ENCODE results near the gene TBC1D5.

- TF ChIP-seq ATF3 (CRISPR knock-in tag; conservative IDR thresholded peaks at IDR 0.05) (no peak), CTCF (IDR thresholded peaks at IDR 0.05) (no peak), IRF2 (CRISPR knock-in tag; IDR thresholded peaks at IDR 0.05; ENCODE audit: borderline replicate concordance, low read depth) (no peak), FOXK1 (CRISPR knock-in tag; IDR thresholded peaks at IDR 0.05) (no peak), USF2 (CRISPR knock-in tag; IDR thresholded peaks at IDR 0.05) (no peak), ATF6 (CRISPR knock-in tag; IDR thresholded peaks at IDR 0.05) (no peak), ZBTB21 (CRISPR knock-in tag; IDR thresholded peaks at IDR 0.05; ENCODE audit: borderline replicate concordance) (no peak), TEAD1 (CRISPR knock-in tag; IDR thresholded peaks at IDR 0.05) (no peak), RELA (CRISPR knock-in tag; IDR thresholded peaks at IDR 0.05; ENCODE audit: borderline replicate concordance) (no peak), E2F4 (CRISPR knock-in tag; IDR thresholded peaks at IDR 0.05; ENCODE audit: borderline replicate concordance, low read depth) (no peak), CDX4 (CRISPR knock-in tag; IDR thresholded peaks at IDR 0.05; ENCODE audit: borderline replicate concordance) (no peak)
Observed at GRCh38 chr3:17605934-17606333, 136.5 kb downstream of the TBC1D5 start.

All from WTC11 (cell line).